LoVo (cell line): ENCODE data around the gene CERS6.

Experiments used
- DNase-seq: peaks from one replicate; pipeline ENCODE4 v3.0.0-alpha.2; 2016; ENCODE audit warnings: low spot score

Gene CERS6

GRCh38 chr2:168530982-168531622, 75.0 kb downstream of the CERS6 start:
- no peak for DNase-seq

- DNase-seq = no peak
These were observed 78.9 kb downstream of the CERS6 start for GRCh38 chr2:168534926-168535325.

GRCh38 chr2:168536925-168537466, 80.9 kb downstream of the CERS6 start:
- DNase-seq = no peak

GRCh38 chr2:168538133-168538532, 82.1 kb downstream of the CERS6 start:
- no peak for DNase-seq

GRCh38 chr2:168538534-168538933, 82.5 kb downstream of the CERS6 start:
- DNase-seq = no peak

GRCh38 chr2:168539945-168540344, 83.9 kb downstream of the CERS6 start:
- no peak for DNase-seq

GRCh38 chr2:168541858-168542257, 85.8 kb downstream of the CERS6 start:
- DNase-seq = no peak

- no peak for DNase-seq
These were observed 87.0 kb downstream of the CERS6 start for GRCh38 chr2:168543037-168543436.

- no peak for DNase-seq
These were observed 87.9 kb downstream of the CERS6 start for GRCh38 chr2:168543935-168544334.

GRCh38 chr2:168545439-168546082, 89.5 kb downstream of the CERS6 start:
- DNase-seq = peak; percentile 31

- DNase-seq = no peak
These were observed 94.6 kb downstream of the CERS6 start for GRCh38 chr2:168550670-168551069.

GRCh38 chr2:168552450-168552856, 96.4 kb downstream of the CERS6 start:
- no peak for DNase-seq

- no peak for DNase-seq
These were observed 99.2 kb downstream of the CERS6 start for GRCh38 chr2:168555283-168555682.

GRCh38 chr2:168559187-168559586, 103.1 kb downstream of the CERS6 start:
- DNase-seq = peak; percentile 33

GRCh38 chr2:168560817-168561499, 104.9 kb downstream of the CERS6 start:
- DNase-seq = no peak

- no peak for DNase-seq
These were observed 105.9 kb downstream of the CERS6 start for GRCh38 chr2:168561991-168562390.

GRCh38 chr2:168562971-168563370, 106.9 kb downstream of the CERS6 start:
- DNase-seq = no peak

GRCh38 chr2:168564641-168565040, 108.6 kb downstream of the CERS6 start:
- DNase-seq = no peak

GRCh38 chr2:168565112-168565511, 109.0 kb downstream of the CERS6 start:
- DNase-seq = no peak

GRCh38 chr2:168565512-168565911, 109.4 kb downstream of the CERS6 start:
- DNase-seq = no peak

- no peak for DNase-seq
These were observed 111.0 kb downstream of the CERS6 start for GRCh38 chr2:168566974-168567665.

- DNase-seq = no peak
These were observed 111.8 kb downstream of the CERS6 start for GRCh38 chr2:168567836-168568235.
